A673 (cell line): ENCODE results near the gene CTNNA2. TPM values are rescaled to one million over a fixed set of nuclear protein-coding genes. Genes with fewer than 3 reads are reported as not detected.

Experiments
- BruUV-seq: library from RNA; stranded (reverse); fragments of 400-500 nt; replicated peaks from 2 replicates; lab custom pipeline; 2021; lab: Mats Ljungman, UMichigan
- CTCF ChIA-PET: fragments of 300-600 bp; sonication (Branson Sonifier 250); formaldehyde crosslinking; loops from one replicate; lab custom pipeline; 2022; ENCODE audit warnings: antibody characterized with exemption; lab: Charles Lee
- POLR2A ChIA-PET: fragments of 300-600 bp; sonication (Branson Sonifier 250); formaldehyde crosslinking; loops from one replicate; lab custom pipeline; 2022; ENCODE audit warnings: antibody characterized with exemption; ENCODE audit not compliant: low non-redundant PET; lab: Charles Lee
- DNase-seq: peaks from one replicate; pipeline ENCODE4 v3.0.0-alpha.2; 2015; ENCODE audit warnings: low spot score
- H3K27ac ChIP-seq: fragments of 200-600 bp; sonication (generic); 2 replicates; pipeline ENCODE4 v1.5.1; 2016; ENCODE audit warnings: mixed run types, low read depth, mild to moderate bottlenecking, mixed read lengths, antibody characterized with exemption, low read length; ENCODE audit not compliant: poor library complexity, severe bottlenecking
- H3K27me3 ChIP-seq: fragments of 200-600 bp; sonication (generic); replicated peaks from 2 replicates; pipeline ENCODE4 v1.6.1; 2017; ENCODE audit warnings: mixed run types, low read depth, mild to moderate bottlenecking, mixed read lengths, antibody characterized with exemption, low read length; ENCODE audit not compliant: insufficient read depth, poor library complexity
- H3K36me3 ChIP-seq: fragments of 200-600 bp; sonication (generic); 2 replicates; pipeline ENCODE4 v1.6.1; 2016; ENCODE audit warnings: mixed run types, mild to moderate bottlenecking, mixed read lengths, antibody characterized with exemption, low read length; ENCODE audit not compliant: insufficient read depth, poor library complexity, severe bottlenecking
- H3K4me1 ChIP-seq: fragments of 200-600 bp; sonication (generic); 2 replicates; pipeline ENCODE4 v1.6.1; 2017; ENCODE audit warnings: mixed run types, mild to moderate bottlenecking, mixed read lengths, antibody characterized with exemption, low read length; ENCODE audit not compliant: insufficient read depth, poor library complexity, severe bottlenecking
- H3K4me3 ChIP-seq: fragments of 200-600 bp; sonication (generic); 2 replicates; pipeline ENCODE4 v1.5.1; 2016; ENCODE audit warnings: low read depth, mixed run types, mild to moderate bottlenecking, mixed read lengths, low read length; ENCODE audit not compliant: poor library complexity, severe bottlenecking
- H3K9me3 ChIP-seq: fragments of 200-600 bp; sonication (generic); 2 replicates; pipeline ENCODE4 v1.6.1; 2016; ENCODE audit warnings: mixed run types, low read depth, mild to moderate bottlenecking, mixed read lengths, antibody characterized with exemption, low read length; ENCODE audit not compliant: poor library complexity, severe bottlenecking
- CTCF ChIP-seq: fragments of 300-800, 200-600 bp; sonication (generic); conservative IDR thresholded peaks from 2 replicates; pipeline ENCODE4 v1.5.1; 2017; ENCODE audit warnings: low read depth, mild to moderate bottlenecking, antibody characterized with exemption, low read length, moderate library complexity, mixed read lengths
- EZH2 ChIP-seq: fragments of 200-600 bp; sonication (generic); IDR thresholded peaks from 2 replicates; pipeline ENCODE4 v1.6.1; 2017; ENCODE audit warnings: borderline replicate concordance, low read depth, mild to moderate bottlenecking, mixed read lengths, antibody characterized with exemption, low read length; ENCODE audit not compliant: poor library complexity, severe bottlenecking
- intact Hi-C: fragments of 100-400 bp; cut with micrococcal nuclease; formaldehyde crosslinking; loops from one replicate; pipeline ENCODE4 v1.10.0; 2022; ENCODE audit not compliant: unreplicated experiment
- total RNA-seq: library from RNA; stranded (reverse); gene quantifications from 2 replicates; pipeline ENCODE4 v1.2.3, GENCODE V29; 2021

CTNNA2 gene
- total RNA-seq, 1 experiment from 2014 or later, result not detected

- Histone ChIP-seq H3K27me3 (no peaks in the 10 kb centered on the region), H3K4me1 (no peaks in the 10 kb centered on the region), H3K9me3 (no peaks in the 10 kb centered on the region), H3K36me3 (no peaks in the 10 kb centered on the region), H3K27ac (no peak overlapping the region), H3K4me3 (no peak overlapping the region)
- intact Hi-C loops, result no loop called here
- no peak for TF ChIP-seq EZH2
- no peak for TF ChIP-seq CTCF
- ChIA-PET CTCF (no interaction called here), POLR2A (no interaction called here)
- DNase-seq, result no peak
- BruUV-seq, result no TSS peak
Observed at GRCh38 chr2:80549901-80550300, 1037.0 kb downstream of the CTNNA2 start.

- TF ChIP-seq EZH2 (no peak), CTCF (no peak)
- intact Hi-C loops, result no loop called here
- Histone ChIP-seq H3K9me3 (no peaks in the 10 kb centered on the region), H3K27me3 (no peaks in the 10 kb centered on the region), H3K4me3 (no peak overlapping the region), H3K4me1 (no peaks in the 10 kb centered on the region), H3K27ac (no peak overlapping the region), H3K36me3 (no peaks in the 10 kb centered on the region)
- no peak for DNase-seq
- ChIA-PET POLR2A (no interaction called here), CTCF (no interaction called here)
- BruUV-seq, result no TSS peak
Observed at GRCh38 chr2:80560326-80560725, 1047.5 kb downstream of the CTNNA2 start.

- no peaks in the 10 kb centered on the region for H3K9me3 ChIP-seq
- H3K27ac ChIP-seq, result no peak overlapping the region
- TF ChIP-seq EZH2 (no peak), CTCF (no peak)
- H3K36me3 ChIP-seq, result no peaks in the 10 kb centered on the region
- no peaks in the 10 kb centered on the region for H3K4me1 ChIP-seq
- no peaks in the 10 kb centered on the region for H3K27me3 ChIP-seq
- intact Hi-C loops, result no loop called here
- DNase-seq, result no peak
- ChIA-PET CTCF (no interaction called here), POLR2A (no interaction called here)
- no TSS peak for BruUV-seq
- H3K4me3 ChIP-seq, result no peak overlapping the region
Observed at GRCh38 chr2:80568011-80568410, 1055.2 kb downstream of the CTNNA2 start.
